ENCODE measurements around the gene PBX4. TPM values are rescaled to one million over a fixed set of nuclear protein-coding genes. Genes with fewer than 3 reads are reported as not detected.

PBX4 gene
- total and polyA plus RNA-seq, 4 donors, result 2.2 to 8.3 (median 6.8) TPM

- no peak overlapping the region for H3K4me3 ChIP-seq
- no peak for TF ChIP-seq CTCF (IDR thresholded peaks at IDR 0.05; ENCODE audit: control extremely low read depth, extremely low read depth)
- 23 to 35% methylated on average over 7 of the region's 7 CpGs for WGBS, 2 donors
- H3K9me3 ChIP-seq (ENCODE audit: control insufficient read depth in 4 of 4, insufficient read depth in 3 of 4, low read length in 3 of 4), result peaks cover 0 to 7% (median 0%) of the 10 kb centered on the region in 4 donors
- H3K27me3 ChIP-seq (ENCODE audit: control insufficient read depth in 3 of 3, insufficient read depth in 3 of 3, low read length in 2 of 3), result peaks cover 6 to 47% (median 28%) of the 10 kb centered on the region in 3 donors
- no peak overlapping the region for H3K9ac ChIP-seq (ENCODE audit: insufficient read depth in 1 of 2, low read length in 2 of 2)
- peaks cover 0 to 26% (median 3%) of the 10 kb centered on the region in 5 donors for H3K4me1 ChIP-seq (ENCODE audit: control insufficient read depth in 5 of 5, insufficient read depth in 5 of 5, low read length in 5 of 5)
- DNase-seq, result no peak
- H3K36me3 ChIP-seq (ENCODE audit: control insufficient read depth in 4 of 4, insufficient read depth in 4 of 4, low read length in 4 of 4), result peaks cover 0 to 1% (median 0%) of the 10 kb centered on the region in 4 donors
- ATAC-seq (ENCODE audit: insufficient read depth, low FRiP score), result no peak
- no peak overlapping the region for H3K27ac ChIP-seq (ENCODE audit: low read depth in 1 of 2, low read length in 1 of 2)
These were observed 79.7 kb downstream of the PBX4 start for GRCh38 chr19:19538785-19539166.

- Histone ChIP-seq H3K9me3 (ENCODE audit: control insufficient read depth in 4 of 4, insufficient read depth in 3 of 4, low read length in 3 of 4) (peaks cover 0 to 7% (median 0%) of the 10 kb centered on the region in 4 donors), H3K4me1 (ENCODE audit: control insufficient read depth in 5 of 5, insufficient read depth in 5 of 5, low read length in 5 of 5) (peaks cover 0 to 26% (median 3%) of the 10 kb centered on the region in 5 donors), H3K27me3 (ENCODE audit: control insufficient read depth in 3 of 3, insufficient read depth in 3 of 3, low read length in 2 of 3) (peaks cover 6 to 47% (median 28%) of the 10 kb centered on the region in 3 donors), H3K36me3 (ENCODE audit: control insufficient read depth in 4 of 4, insufficient read depth in 4 of 4, low read length in 4 of 4) (peaks cover 0 to 1% (median 0%) of the 10 kb centered on the region in 4 donors), H3K4me3 (no peak within 1 kb of the TSS), H3K27ac (ENCODE audit: low read depth in 1 of 2, low read length in 1 of 2) (no peak within 1 kb of the TSS), H3K9ac (ENCODE audit: insufficient read depth in 1 of 2, low read length in 2 of 2) (no peak within 1 kb of the TSS)
- TF ChIP-seq CTCF (IDR thresholded peaks at IDR 0.05; ENCODE audit: control extremely low read depth, extremely low read depth), result no peak
- WGBS, 2 donors, result 4 to 5% methylated on average over 52 to 56 of the region's 56 CpGs
- no peak for ATAC-seq (ENCODE audit: insufficient read depth, low FRiP score)
- peak; percentile 54 to 65 (median 59) for DNase-seq
These were observed 80.3 kb downstream of the PBX4 start, which contains the start of gene CILP2 for GRCh38 chr19:19538061-19538784. Gene CILP2 (plus strand): TSS chr19:19538265. CDS start chr19:19538350, 85 bp downstream.

GRCh38 chr19:19537075-19538048 is 81.1 kb downstream of the PBX4 start:
- peaks cover 0 to 7% (median 0%) of the 10 kb centered on the region in 4 donors for H3K9me3 ChIP-seq (ENCODE audit: control insufficient read depth in 4 of 4, insufficient read depth in 3 of 4, low read length in 3 of 4)
- DNase-seq (no peak), ATAC-seq (ENCODE audit: insufficient read depth, low FRiP score) (no peak)
- H3K4me1 ChIP-seq (ENCODE audit: control insufficient read depth in 5 of 5, insufficient read depth in 5 of 5, low read length in 5 of 5), result peaks cover 0 to 28% (median 6%) of the 10 kb centered on the region in 5 donors
- no peak for TF ChIP-seq CTCF (IDR thresholded peaks at IDR 0.05; ENCODE audit: control extremely low read depth, extremely low read depth)
- no peak overlapping the region for H3K27ac ChIP-seq (ENCODE audit: low read depth in 1 of 2, low read length in 1 of 2)
- no peak overlapping the region for H3K9ac ChIP-seq (ENCODE audit: insufficient read depth in 1 of 2, low read length in 2 of 2)
- no peak overlapping the region for H3K4me3 ChIP-seq
- 30 to 46% methylated on average over 48 to 59 of the region's 59 CpGs for WGBS, 2 donors
- peaks cover 0 to 1% (median 0%) of the 10 kb centered on the region in 4 donors for H3K36me3 ChIP-seq (ENCODE audit: control insufficient read depth in 4 of 4, insufficient read depth in 4 of 4, low read length in 4 of 4)
- H3K27me3 ChIP-seq (ENCODE audit: control insufficient read depth in 3 of 3, insufficient read depth in 3 of 3, low read length in 2 of 3), result peaks cover 6 to 47% (median 26%) of the 10 kb centered on the region in 3 donors

Data from lung (tissue), 12 donors.